Body of pancreas (tissue), 4 donors: ENCODE measurements around the gene RRM2. TPM values are rescaled to one million over a fixed set of nuclear protein-coding genes. Genes with fewer than 3 reads are reported as not detected.

Source experiments
- ATAC-seq: fragments of 150-250 bp; one replicate; pipeline ENCODE4 v1.9.1; 2016
- DNase-seq, 4 donors: peaks; one replicate each; pipeline ENCODE4 v3.0.0-alpha.2; 2019
- H3K27ac ChIP-seq, 4 donors: fragments of 200-600 bp; sonication (generic); 1 replicate in 3 of 4; 2 replicates in 1 of 4; pipeline versions ENCODE4 v1.5.1 to v1.6.1; 2016 to 2019; ENCODE audit warnings: mild to moderate bottlenecking in 1 of 4, mixed read lengths in 1 of 4, moderate library complexity in 1 of 4
- H3K27me3 ChIP-seq, 2 donors: fragments of 200-600 bp; sonication (generic); one replicate each; pipeline ENCODE4 v1.6.0; 2016; ENCODE audit warnings: mild to moderate bottlenecking in 1 of 2
- H3K36me3 ChIP-seq, 2 donors: fragments of 200-600 bp; sonication (generic); replicated peaks in 1 of 2; 2 replicates each; pipeline ENCODE4 v1.5.1; 2016; ENCODE audit warnings: low read depth in 2 of 2; ENCODE audit not compliant: insufficient read depth in 1 of 2
- H3K4me1 ChIP-seq: fragments of 200-600 bp; sonication (generic); one replicate; pipeline ENCODE4 v1.6.0; 2016
- H3K4me3 ChIP-seq, 2 donors: fragments of 200-600 bp; sonication (generic); 1 replicate in 1 of 2; 2 replicates in 1 of 2; pipeline ENCODE4 v1.5.1; 2016 to 2019
- H3K9me3 ChIP-seq, 3 donors: fragments of 200-600 bp; sonication (generic); 1 replicate in 2 of 3; 2 replicates in 1 of 3; pipeline ENCODE4 v1.5.1; 2016
- CTCF ChIP-seq, 7 experiments: fragments of 450-650 bp in 4 of 7; fragments of 200-600 bp in 3 of 7; sonication (generic) in 3 of 7; IDR thresholded peaks; one replicate each; pipeline ENCODE4 v1.5.1; 2016 to 2019; ENCODE audit warnings: antibody characterized with exemption in 7 of 7
- POLR2A ChIP-seq, 3 donors: fragments of 450-650 bp; IDR thresholded peaks; one replicate each; pipeline ENCODE4 v1.6.1; 2016; ENCODE audit warnings: antibody characterized with exemption in 3 of 3, mild to moderate bottlenecking in 2 of 3
- WGBS, 2 donors: methylation state at CpG; one replicate each; pipeline ENCODE4 v1.1.5; 2017; 5-methylcytosine and 5-hydroxymethylcytosine counted together
- intact Hi-C: fragments of 100-400 bp; cut with DNase I; formaldehyde crosslinking; loops from one replicate; pipeline ENCODE4 v1.15.1; 2023
- total RNA-seq, 2 donors: library from RNA; depleted of rRNA; stranded (reverse); fragments of >200 nt; gene quantifications; one replicate each; pipeline ENCODE4 v1.1.0, GENCODE V29; 2016

The RRM2 gene
- total RNA-seq: not detected

- H3K4me1 ChIP-seq: peaks cover 40% of the 10 kb centered on the region
- 4 to 10% methylated on average over 32 to 77 of the region's 81 CpGs for WGBS, 2 donors
- peak; percentile 75 for ATAC-seq
- peak; percentile 89 to 93 (median 92) for DNase-seq
- TF ChIP-seq CTCF (IDR thresholded peaks at IDR 0.05) (no peak), POLR2A (IDR thresholded peaks at IDR 0.05) (peak in 1 of 3 donors; percentile 10)
- peak within 1 kb of the TSS in 2 of 4 donors; percentile 15 to 88 for H3K27ac ChIP-seq
- H3K36me3 ChIP-seq: no peaks in the 10 kb centered on the region
- intact Hi-C loops: no loop called here
- H3K4me3 ChIP-seq: peak within 1 kb of the TSS in 1 of 2 donors; percentile 28
- H3K27me3 ChIP-seq: no peaks in the 10 kb centered on the region
- H3K9me3 ChIP-seq: no peaks in the 10 kb centered on the region
These were observed at the start of gene RRM2 for GRCh38 chr2:10122500-10123280. Gene RRM2, plus strand, starts transcription at chr2:10122739. Its CDS starts 60 bp downstream, at chr2:10122799.

- DNase-seq: no peak
- 55 to 73% methylated on average over 8 of the region's 8 CpGs for WGBS, 2 donors
- TF ChIP-seq POLR2A (IDR thresholded peaks at IDR 0.05) (no peak), CTCF (IDR thresholded peaks at IDR 0.05) (no peak)
- Histone ChIP-seq H3K9me3 (no peaks in the 10 kb centered on the region), H3K27me3 (no peaks in the 10 kb centered on the region), H3K36me3 (no peaks in the 10 kb centered on the region), H3K4me3 (no peak overlapping the region), H3K27ac (peak overlapping the region in 1 of 4 donors; percentile 21), H3K4me1 (peaks cover 18% of the 10 kb centered on the region)
- no peak for ATAC-seq
- intact Hi-C loops: no loop called here
These were observed 48.8 kb upstream of the RRM2 start for GRCh38 chr2:10073706-10074105.

- ATAC-seq: no peak
These were observed 47.4 kb upstream of the RRM2 start for GRCh38 chr2:10075101-10075500.

GRCh38 chr2:10075571-10076209 is 46.8 kb upstream of the RRM2 start:
- H3K36me3 ChIP-seq: no peaks in the 10 kb centered on the region
- ATAC-seq: no peak
- TF ChIP-seq CTCF (IDR thresholded peaks at IDR 0.05) (no peak), POLR2A (IDR thresholded peaks at IDR 0.05) (no peak)
- peak overlapping the region in 1 of 4 donors; percentile 89 for H3K27ac ChIP-seq
- H3K4me3 ChIP-seq: no peak overlapping the region
- no peaks in the 10 kb centered on the region for H3K9me3 ChIP-seq
- H3K4me1 ChIP-seq: peaks cover 31% of the 10 kb centered on the region
- H3K27me3 ChIP-seq: no peaks in the 10 kb centered on the region
- intact Hi-C loops: no loop called here
- DNase-seq: no peak
- WGBS, 2 donors: 43 to 49% methylated on average over 9 of the region's 9 CpGs

More at GRCh38 chr2:10075101-10075500, 47.4 kb upstream of the RRM2 start:
- intact Hi-C loops: no loop called here
- Histone ChIP-seq H3K4me1 (peaks cover 26% of the 10 kb centered on the region), H3K27ac (no peak overlapping the region), H3K9me3 (no peaks in the 10 kb centered on the region), H3K36me3 (no peaks in the 10 kb centered on the region), H3K4me3 (no peak overlapping the region), H3K27me3 (no peaks in the 10 kb centered on the region)
- DNase-seq: no peak
- 76 to 77% methylated on average over 13 of the region's 13 CpGs for WGBS, 2 donors
- no peak for TF ChIP-seq POLR2A (IDR thresholded peaks at IDR 0.05)
- no peak for TF ChIP-seq CTCF (IDR thresholded peaks at IDR 0.05)
